ENCODE data around the gene ZMYND10.

Gene ZMYND10

GRCh38 chr3:50365842-50366220 is 20.3 kb upstream of the ZMYND10 start:
- no peak overlapping the region for H3K9ac ChIP-seq (ENCODE audit: low read depth, low read length)
- H3K4me1 ChIP-seq (ENCODE audit: control insufficient read depth, insufficient read depth, low read length) = peaks cover 3% of the 10 kb centered on the region
- H3K9me3 ChIP-seq (replicated peaks; ENCODE audit: low read length) = no peaks in the 10 kb centered on the region
- H3K27me3 ChIP-seq (ENCODE audit: control insufficient read depth, insufficient read depth, low read length) = peaks cover 12% of the 10 kb centered on the region
- no peak overlapping the region for H3K4me3 ChIP-seq (ENCODE audit: low read length)
- no peak overlapping the region for H3K4me2 ChIP-seq (ENCODE audit: low read length)
- H3K36me3 ChIP-seq (ENCODE audit: insufficient read depth, low read length) = no peaks in the 10 kb centered on the region

GRCh38 chr3:50365080-50365841 is 19.7 kb upstream of the ZMYND10 start:
- Histone ChIP-seq H3K36me3 (ENCODE audit: insufficient read depth, low read length) (no peaks in the 10 kb centered on the region), H3K4me1 (ENCODE audit: control insufficient read depth, insufficient read depth, low read length) (peaks cover 3% of the 10 kb centered on the region), H3K9me3 (replicated peaks; ENCODE audit: low read length) (no peaks in the 10 kb centered on the region), H3K27me3 (ENCODE audit: control insufficient read depth, insufficient read depth, low read length) (peaks cover 10% of the 10 kb centered on the region), H3K9ac (ENCODE audit: low read depth, low read length) (no peak overlapping the region), H3K4me2 (ENCODE audit: low read length) (peak overlapping the region; percentile 70), H3K4me3 (ENCODE audit: low read length) (peak overlapping the region; percentile 55)

GRCh38 chr3:50364573-50365079 is 19.1 kb upstream of the ZMYND10 start:
- Histone ChIP-seq H3K4me3 (ENCODE audit: low read length) (peak overlapping the region; percentile 51), H3K9ac (ENCODE audit: low read depth, low read length) (no peak overlapping the region), H3K4me2 (ENCODE audit: low read length) (peak overlapping the region; percentile 70)

GRCh38 chr3:50359760-50360110 is 14.2 kb upstream of the ZMYND10 start:
- Histone ChIP-seq H3K27me3 (ENCODE audit: control insufficient read depth, insufficient read depth, low read length) (no peaks in the 10 kb centered on the region), H3K4me1 (ENCODE audit: control insufficient read depth, insufficient read depth, low read length) (peaks cover 33% of the 10 kb centered on the region), H3K36me3 (ENCODE audit: insufficient read depth, low read length) (peaks cover 33% of the 10 kb centered on the region), H3K4me3 (ENCODE audit: low read length) (peak overlapping the region; percentile 46), H3K9me3 (replicated peaks; ENCODE audit: low read length) (no peaks in the 10 kb centered on the region), H3K9ac (ENCODE audit: low read depth, low read length) (no peak overlapping the region), H3K4me2 (ENCODE audit: low read length) (peak overlapping the region; percentile 74)

More at GRCh38 chr3:50364573-50365079, 19.1 kb upstream of the ZMYND10 start:
- Histone ChIP-seq H3K36me3 (ENCODE audit: insufficient read depth, low read length) (no peaks in the 10 kb centered on the region), H3K4me1 (ENCODE audit: control insufficient read depth, insufficient read depth, low read length) (peaks cover 3% of the 10 kb centered on the region), H3K9me3 (replicated peaks; ENCODE audit: low read length) (no peaks in the 10 kb centered on the region), H3K27me3 (ENCODE audit: control insufficient read depth, insufficient read depth, low read length) (peaks cover 10% of the 10 kb centered on the region)

- Histone ChIP-seq H3K4me1 (ENCODE audit: control insufficient read depth, insufficient read depth, low read length) (peaks cover 33% of the 10 kb centered on the region), H3K9me3 (replicated peaks; ENCODE audit: low read length) (no peaks in the 10 kb centered on the region), H3K9ac (ENCODE audit: low read depth, low read length) (peak within 1 kb of the TSS; percentile 97), H3K27me3 (ENCODE audit: control insufficient read depth, insufficient read depth, low read length) (no peaks in the 10 kb centered on the region), H3K4me2 (ENCODE audit: low read length) (peak within 1 kb of the TSS; percentile 98), H3K36me3 (ENCODE audit: insufficient read depth, low read length) (peaks cover 39% of the 10 kb centered on the region), H3K4me3 (ENCODE audit: low read length) (peak within 1 kb of the TSS; percentile 94)
Observed at GRCh38 chr3:50358911-50359759, 13.6 kb upstream of the ZMYND10 start, which contains the start of gene TMEM115. TSS of gene TMEM115 (minus strand) at chr3:50359521. CDS start at chr3:50359063, 458 bp downstream.

GRCh38 chr3:50358355-50358910 is 12.9 kb upstream of the ZMYND10 start:
- peaks cover 33% of the 10 kb centered on the region for H3K4me1 ChIP-seq (ENCODE audit: control insufficient read depth, insufficient read depth, low read length)
- H3K9me3 ChIP-seq (replicated peaks; ENCODE audit: low read length) = no peaks in the 10 kb centered on the region
- peak overlapping the region; percentile 94 for H3K4me3 ChIP-seq (ENCODE audit: low read length)
- H3K36me3 ChIP-seq (ENCODE audit: insufficient read depth, low read length) = peaks cover 46% of the 10 kb centered on the region
- H3K27me3 ChIP-seq (ENCODE audit: control insufficient read depth, insufficient read depth, low read length) = no peaks in the 10 kb centered on the region
- H3K4me2 ChIP-seq (ENCODE audit: low read length) = peak overlapping the region; percentile 98
- H3K9ac ChIP-seq (ENCODE audit: low read depth, low read length) = peak overlapping the region; percentile 97

GRCh38 chr3:50357481-50357880 is 11.9 kb upstream of the ZMYND10 start:
- H3K36me3 ChIP-seq (ENCODE audit: insufficient read depth, low read length) = peaks cover 53% of the 10 kb centered on the region
- peaks cover 38% of the 10 kb centered on the region for H3K4me1 ChIP-seq (ENCODE audit: control insufficient read depth, insufficient read depth, low read length)
- H3K9ac ChIP-seq (ENCODE audit: low read depth, low read length) = peak overlapping the region; percentile 97
- peak overlapping the region; percentile 98 for H3K4me2 ChIP-seq (ENCODE audit: low read length)
- no peaks in the 10 kb centered on the region for H3K27me3 ChIP-seq (ENCODE audit: control insufficient read depth, insufficient read depth, low read length)
- peak overlapping the region; percentile 94 for H3K4me3 ChIP-seq (ENCODE audit: low read length)
- H3K9me3 ChIP-seq (replicated peaks; ENCODE audit: low read length) = no peaks in the 10 kb centered on the region

- H3K4me1 ChIP-seq (ENCODE audit: control insufficient read depth, insufficient read depth, low read length) = peaks cover 42% of the 10 kb centered on the region
- peak overlapping the region; percentile 94 for H3K4me3 ChIP-seq (ENCODE audit: low read length)
- peak overlapping the region; percentile 98 for H3K4me2 ChIP-seq (ENCODE audit: low read length)
- no peaks in the 10 kb centered on the region for H3K27me3 ChIP-seq (ENCODE audit: control insufficient read depth, insufficient read depth, low read length)
- no peaks in the 10 kb centered on the region for H3K9me3 ChIP-seq (replicated peaks; ENCODE audit: low read length)
- H3K9ac ChIP-seq (ENCODE audit: low read depth, low read length) = peak overlapping the region; percentile 8
- peaks cover 53% of the 10 kb centered on the region for H3K36me3 ChIP-seq (ENCODE audit: insufficient read depth, low read length)
Observed at GRCh38 chr3:50356553-50356952, 11.0 kb upstream of the ZMYND10 start.

GRCh38 chr3:50355829-50356552 is 10.5 kb upstream of the ZMYND10 start:
- H3K27me3 ChIP-seq (ENCODE audit: control insufficient read depth, insufficient read depth, low read length) = no peaks in the 10 kb centered on the region
- no peaks in the 10 kb centered on the region for H3K9me3 ChIP-seq (replicated peaks; ENCODE audit: low read length)
- H3K36me3 ChIP-seq (ENCODE audit: insufficient read depth, low read length) = peaks cover 53% of the 10 kb centered on the region
- peaks cover 46% of the 10 kb centered on the region for H3K4me1 ChIP-seq (ENCODE audit: control insufficient read depth, insufficient read depth, low read length)
- peak overlapping the region; percentile 94 for H3K4me3 ChIP-seq (ENCODE audit: low read length)
- peak overlapping the region; percentile 98 for H3K4me2 ChIP-seq (ENCODE audit: low read length)
- peak overlapping the region; percentile 8 for H3K9ac ChIP-seq (ENCODE audit: low read depth, low read length)

- Histone ChIP-seq H3K4me3 (ENCODE audit: low read length) (no peak overlapping the region), H3K9me3 (replicated peaks; ENCODE audit: low read length) (no peaks in the 10 kb centered on the region), H3K4me2 (ENCODE audit: low read length) (no peak overlapping the region), H3K27me3 (ENCODE audit: control insufficient read depth, insufficient read depth, low read length) (no peaks in the 10 kb centered on the region), H3K36me3 (ENCODE audit: insufficient read depth, low read length) (peaks cover 53% of the 10 kb centered on the region), H3K9ac (ENCODE audit: low read depth, low read length) (no peak overlapping the region), H3K4me1 (ENCODE audit: control insufficient read depth, insufficient read depth, low read length) (peaks cover 53% of the 10 kb centered on the region)
Observed at GRCh38 chr3:50354850-50355249, 9.3 kb upstream of the ZMYND10 start.

Measured in skeletal muscle satellite cell (primary cell).